SW 1271 (cell line): ENCODE measurements around the gene PLEKHA3.
"Not testable (repeated sequence)": the region's sequence is repeated elsewhere in the genome, so short reads cannot be mapped to it uniquely, and the experiment has no call there.

Source experiments
- DNase-seq, 2 experiments: peaks; one replicate each; lab custom pipeline; 2025; lab: John Stamatoyannopoulos, UW

The PLEKHA3 gene

DNA sequence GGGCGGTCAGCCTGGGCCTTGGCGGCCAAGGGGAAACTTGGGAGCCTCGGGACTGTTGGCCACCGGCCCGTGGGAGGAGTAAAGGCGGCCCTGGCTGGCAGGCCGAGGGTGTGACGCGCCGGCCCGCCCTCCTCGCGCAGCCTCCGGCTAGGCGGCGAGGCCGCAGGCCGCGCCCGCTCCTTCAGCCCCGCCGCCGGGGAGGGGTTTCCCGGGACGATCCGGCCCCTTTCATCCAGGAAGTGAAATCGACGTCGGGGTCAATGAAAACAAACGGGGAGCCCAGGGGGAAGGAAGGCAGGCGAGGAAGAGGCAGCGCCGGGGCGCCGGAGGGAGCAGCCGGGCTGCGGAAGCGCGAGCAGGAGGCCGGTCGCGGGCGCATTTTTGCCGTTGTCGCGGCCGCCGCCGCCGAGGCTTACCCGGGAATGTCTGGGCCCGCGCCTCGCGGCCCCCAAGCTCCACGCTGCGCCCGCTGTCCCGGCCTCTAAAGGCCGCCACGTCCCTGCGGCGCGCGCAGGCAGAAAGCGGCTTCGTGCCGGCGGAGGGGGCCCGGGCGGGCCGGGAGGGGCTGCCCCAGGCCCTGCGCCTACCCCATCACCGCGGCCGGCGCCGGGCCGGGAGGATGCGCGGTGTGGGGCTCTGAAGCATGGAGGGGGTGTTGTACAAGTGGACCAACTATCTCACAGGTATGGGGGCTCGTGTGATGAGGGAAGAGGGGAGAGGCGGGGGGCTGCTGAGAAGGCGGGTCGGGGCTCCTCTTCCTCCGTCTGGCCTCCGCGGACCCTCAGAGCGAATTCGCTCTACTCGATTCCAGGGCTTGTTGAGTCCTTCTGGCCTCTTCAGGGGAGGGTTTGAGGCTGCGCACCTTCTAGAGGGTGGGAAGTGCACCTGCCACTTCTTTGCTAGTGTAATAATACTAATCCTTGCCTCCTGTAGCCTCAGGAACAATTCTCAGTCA lies at the start of gene PLEKHA3:
Gene PLEKHA3, plus strand, starts transcription at position 231 of the 955 bp plus-strand sequence. Its CDS starts 413 bp downstream, at position 644.
- DNase-seq: peak; percentile 90 to 92

DNA sequence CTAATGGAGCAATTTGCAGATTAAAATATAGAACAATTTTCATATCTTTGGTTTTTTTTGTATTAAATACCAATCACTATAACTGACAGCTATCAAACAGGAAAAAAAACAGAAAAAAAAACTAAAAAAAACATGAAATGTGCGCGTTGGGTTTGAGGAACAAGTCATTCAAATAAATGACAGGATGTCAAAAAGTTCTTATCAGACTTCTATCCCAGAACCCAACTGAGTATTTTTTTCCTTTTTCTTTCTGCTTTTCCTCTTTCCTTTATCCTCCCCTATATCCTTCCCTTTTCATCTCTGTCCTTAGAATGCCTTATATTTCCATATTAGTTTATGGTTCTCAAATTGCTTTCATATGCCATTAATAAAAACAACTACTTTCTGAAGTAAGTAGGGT lies 43.6 kb upstream of the PLEKHA3 start:
- DNase-seq: no peak

DNA sequence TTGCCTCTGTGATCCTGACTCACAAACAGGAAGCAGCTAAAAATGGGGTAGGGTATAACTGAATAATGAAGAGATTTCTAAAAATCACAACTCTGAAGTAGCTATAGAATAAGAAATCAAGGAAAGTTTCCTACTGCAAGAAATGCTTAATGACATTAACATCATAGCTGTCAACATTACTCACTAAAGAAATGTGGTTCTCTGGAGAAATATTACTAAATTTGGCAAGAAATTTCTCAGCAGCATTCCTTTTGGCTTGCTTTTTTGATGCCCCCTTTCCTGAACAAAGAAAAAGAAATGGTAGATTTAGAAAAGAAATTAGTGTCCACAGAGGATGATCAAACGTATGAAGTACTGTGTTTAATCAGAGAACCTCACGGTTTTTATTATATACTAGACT lies 38.8 kb upstream of the PLEKHA3 start:
- DNase-seq: no peak

GRCh38 chr2:178448968-178449661 lies 31.1 kb upstream of the PLEKHA3 start:
- no peak for DNase-seq

GRCh38 chr2:178449700-178450523 lies 30.3 kb upstream of the PLEKHA3 start:
- DNase-seq: no peak

GRCh38 chr2:178450524-178450773 lies 29.8 kb upstream of the PLEKHA3 start:
- no peak for DNase-seq

DNA sequence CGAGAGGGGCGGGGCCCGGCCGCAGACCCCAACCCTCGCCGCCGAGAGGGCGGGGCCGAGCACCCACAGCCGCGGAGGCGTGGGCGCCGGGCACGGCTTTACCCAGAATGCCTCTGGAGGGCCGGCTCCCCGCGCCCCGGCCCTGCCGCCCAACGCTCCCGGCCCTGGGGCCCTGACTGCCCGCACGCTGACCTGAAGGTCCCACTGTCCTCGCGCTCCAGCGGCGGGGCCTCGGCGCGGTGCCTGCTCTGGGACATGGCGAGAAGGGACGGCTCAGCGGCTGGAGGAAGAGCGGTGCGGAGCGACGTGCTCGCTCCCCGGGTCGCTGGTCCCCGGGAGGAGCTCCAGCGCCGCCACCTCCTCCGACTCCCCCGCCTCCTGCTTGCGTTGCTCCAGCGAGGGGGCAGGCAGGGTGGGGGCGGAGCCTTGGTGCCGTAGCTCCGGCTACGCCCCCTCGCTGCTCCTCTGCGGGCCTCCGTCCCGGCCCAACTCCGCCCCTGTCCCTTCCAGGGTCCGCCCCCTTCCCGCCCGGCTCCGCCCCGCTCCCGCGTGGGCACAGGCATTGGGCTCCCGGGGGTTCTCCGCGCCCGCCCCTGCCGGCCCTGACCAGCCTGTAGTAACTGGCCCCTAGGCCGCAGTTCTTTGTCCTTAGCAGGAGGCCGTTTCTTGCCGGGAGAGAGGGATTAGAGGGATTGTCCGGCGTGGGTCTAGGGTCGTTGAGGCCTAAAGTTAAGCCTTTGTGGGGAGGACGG lies 29.3 kb upstream of the PLEKHA3 start, which contains the start of the genes PJVK and PRKRA:
Gene PJVK, plus strand, starts transcription at position 605 of the 752 bp plus-strand sequence. CDS start 2,032 bp downstream, outside the sequence.
Gene PRKRA, minus strand, starts transcription at position 402 of the 752 bp plus-strand sequence. Its CDS starts 145 bp downstream, at position 257.
- DNase-seq: peak; percentile 82 to 93

- DNase-seq: no peak
Observed at GRCh38 chr2:178452334-178452733, 27.9 kb upstream of the PLEKHA3 start.

DNA sequence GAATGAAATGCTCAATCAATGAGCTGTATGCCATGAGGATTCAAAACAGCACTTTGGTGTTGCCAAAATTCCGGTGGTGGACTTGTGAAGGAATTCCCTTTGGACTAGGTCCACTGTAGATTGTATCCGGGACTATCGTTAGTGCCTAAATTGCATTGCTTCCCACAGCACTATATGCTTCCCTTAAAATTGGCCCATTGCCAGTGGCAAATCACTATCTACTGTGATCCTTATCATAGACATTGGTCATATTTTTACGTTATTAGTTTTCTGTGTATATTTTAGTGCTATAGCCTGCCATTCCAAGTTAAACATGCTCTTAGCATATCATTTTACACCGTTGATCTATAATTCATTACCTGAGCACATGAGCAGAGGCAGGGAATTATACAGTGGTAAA lies 27.4 kb upstream of the PLEKHA3 start:
- no peak for DNase-seq

- no peak for DNase-seq
Observed at GRCh38 chr2:178455947-178456346, 24.3 kb upstream of the PLEKHA3 start.

- no peak for DNase-seq
Observed at GRCh38 chr2:178457390-178457886, 22.8 kb upstream of the PLEKHA3 start.

DNA sequence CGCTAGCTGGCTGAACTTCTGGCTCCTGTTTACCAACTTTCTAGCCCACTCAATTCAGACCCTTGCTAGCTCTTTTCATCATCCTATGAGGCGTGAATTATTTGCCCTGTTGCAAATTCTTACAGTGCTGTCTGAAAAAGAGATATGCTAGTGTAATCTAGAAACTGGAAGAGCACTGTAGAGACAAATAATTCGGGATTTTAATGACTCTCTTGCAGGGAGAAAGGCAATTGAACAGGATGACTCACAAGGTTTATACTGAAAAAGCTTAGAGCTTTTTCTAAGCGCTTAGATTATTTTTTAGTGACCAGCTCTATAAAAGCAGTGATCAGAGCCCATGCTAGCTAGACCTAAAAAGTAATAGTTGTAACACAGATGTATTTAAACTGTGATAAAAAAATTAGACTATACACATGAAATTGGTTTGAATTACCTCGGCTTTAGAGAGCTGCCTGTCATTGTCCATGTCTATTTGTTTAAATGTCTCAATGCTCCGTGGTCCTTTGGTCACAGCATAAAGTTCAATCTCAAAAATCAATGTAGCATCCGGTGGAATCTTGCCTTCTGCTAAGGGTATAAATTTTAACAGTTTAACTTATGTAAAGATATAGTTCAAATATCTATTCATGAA lies 10.9 kb upstream of the PLEKHA3 start:
- DNase-seq: no peak

- DNase-seq: not testable (repeated sequence)
Observed at GRCh38 chr2:178471313-178471712, 8.9 kb upstream of the PLEKHA3 start.

GRCh38 chr2:178473373-178473772 lies 6.9 kb upstream of the PLEKHA3 start:
- no peak for DNase-seq

GRCh38 chr2:178473931-178474330 lies 6.3 kb upstream of the PLEKHA3 start:
- no peak for DNase-seq

- no peak for DNase-seq
Observed at GRCh38 chr2:178474560-178474959, 5.7 kb upstream of the PLEKHA3 start.

DNA sequence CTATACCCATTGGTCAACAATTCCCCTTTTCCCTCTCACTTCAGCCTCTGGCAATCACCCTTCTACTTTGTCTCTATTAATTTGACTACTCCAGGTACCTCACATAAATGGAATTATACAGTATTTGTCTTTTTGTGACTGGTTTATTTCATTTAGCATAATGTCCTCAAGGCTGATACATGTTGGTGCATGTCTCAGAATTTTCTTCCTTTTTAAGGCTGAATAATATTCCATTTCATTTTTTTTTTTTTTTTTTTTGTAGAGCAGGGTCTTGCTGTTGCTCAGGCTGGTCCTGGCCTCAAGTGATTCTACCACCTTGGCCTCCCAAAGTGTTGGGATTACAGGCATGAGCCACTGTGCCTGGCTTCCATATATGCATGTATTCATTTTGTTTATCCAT lies 3.8 kb upstream of the PLEKHA3 start:
- DNase-seq: no peak

- no peak for DNase-seq
Observed at GRCh38 chr2:178477443-178478129, 2.7 kb upstream of the PLEKHA3 start.

- peak in 1 of 2 experiments; percentile 47 for DNase-seq
Observed at GRCh38 chr2:178478130-178478438, 2.2 kb upstream of the PLEKHA3 start.
